ENCODE data around the gene EIF2AK2.

EIF2AK2 gene

GRCh38 chr2:37098416-37099118 lies 58.2 kb downstream of the EIF2AK2 start:
- DNase-seq: no peak

GRCh38 chr2:37096568-37096967 lies 60.2 kb downstream of the EIF2AK2 start:
- no peak for DNase-seq

DNA sequence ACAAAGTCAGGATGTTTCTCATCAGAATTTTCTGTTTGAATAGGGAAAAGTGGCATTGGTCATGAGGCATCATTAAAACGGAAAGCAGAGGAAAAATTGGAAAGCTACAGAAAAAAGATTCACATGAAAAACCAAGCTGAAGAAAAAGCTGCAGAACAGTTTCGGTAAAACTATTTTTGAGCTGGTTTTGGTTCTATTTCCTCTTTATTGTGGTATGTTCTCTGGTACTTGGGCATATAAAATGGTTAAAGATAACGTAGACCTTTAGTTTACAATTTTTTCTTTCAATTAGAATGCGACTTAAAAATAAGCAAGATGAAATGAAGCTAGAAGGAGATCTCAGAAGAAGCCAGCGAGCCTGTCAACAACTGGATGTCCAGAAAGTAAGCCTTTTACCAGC lies 64.9 kb downstream of the EIF2AK2 start:
- DNase-seq: no peak

DNA sequence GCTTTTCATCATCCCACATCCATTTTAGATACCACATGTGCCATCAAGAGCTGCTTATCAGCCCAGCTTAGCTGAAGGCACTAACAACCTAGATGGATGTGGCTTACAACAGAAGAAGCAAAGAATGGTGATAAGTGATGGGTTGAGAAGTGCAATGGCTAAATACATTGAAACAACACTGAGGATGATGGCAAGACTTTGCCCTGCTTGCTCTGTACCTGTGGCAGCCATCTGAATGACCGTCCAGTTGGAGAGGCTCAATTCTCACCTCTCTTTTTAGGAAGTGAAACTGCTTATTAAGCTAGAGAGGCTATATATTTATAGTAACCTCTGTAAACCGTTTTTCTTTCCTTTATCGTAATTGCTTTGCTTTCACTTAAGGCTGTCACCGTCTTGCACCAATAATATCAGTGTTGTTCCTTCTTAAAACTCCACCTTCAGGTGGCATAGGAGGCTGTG lies 66.7 kb downstream of the EIF2AK2 start:
- DNase-seq: no peak

- no peak for DNase-seq
These were observed 71.0 kb downstream of the EIF2AK2 start for GRCh38 chr2:37085731-37086147.

DNA sequence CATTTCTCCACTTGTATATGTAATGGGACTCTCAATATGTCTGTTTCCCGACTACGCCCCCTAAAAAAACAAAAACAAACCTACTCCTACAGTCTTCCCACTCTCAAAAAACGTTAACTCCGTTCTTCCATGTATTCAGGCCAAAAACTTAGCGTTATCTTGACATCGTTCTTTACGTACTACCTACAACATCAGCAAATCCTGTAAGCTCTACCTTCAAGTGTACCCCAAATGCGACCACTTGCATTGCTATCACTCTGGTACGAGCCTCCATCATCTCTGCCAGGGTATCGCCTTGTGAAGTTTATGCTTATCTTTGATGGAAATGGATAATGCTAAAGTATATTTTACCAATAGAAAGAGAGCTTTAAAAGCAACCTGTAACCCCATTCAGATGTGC lies 72.0 kb downstream of the EIF2AK2 start:
- DNase-seq: no peak

DNA sequence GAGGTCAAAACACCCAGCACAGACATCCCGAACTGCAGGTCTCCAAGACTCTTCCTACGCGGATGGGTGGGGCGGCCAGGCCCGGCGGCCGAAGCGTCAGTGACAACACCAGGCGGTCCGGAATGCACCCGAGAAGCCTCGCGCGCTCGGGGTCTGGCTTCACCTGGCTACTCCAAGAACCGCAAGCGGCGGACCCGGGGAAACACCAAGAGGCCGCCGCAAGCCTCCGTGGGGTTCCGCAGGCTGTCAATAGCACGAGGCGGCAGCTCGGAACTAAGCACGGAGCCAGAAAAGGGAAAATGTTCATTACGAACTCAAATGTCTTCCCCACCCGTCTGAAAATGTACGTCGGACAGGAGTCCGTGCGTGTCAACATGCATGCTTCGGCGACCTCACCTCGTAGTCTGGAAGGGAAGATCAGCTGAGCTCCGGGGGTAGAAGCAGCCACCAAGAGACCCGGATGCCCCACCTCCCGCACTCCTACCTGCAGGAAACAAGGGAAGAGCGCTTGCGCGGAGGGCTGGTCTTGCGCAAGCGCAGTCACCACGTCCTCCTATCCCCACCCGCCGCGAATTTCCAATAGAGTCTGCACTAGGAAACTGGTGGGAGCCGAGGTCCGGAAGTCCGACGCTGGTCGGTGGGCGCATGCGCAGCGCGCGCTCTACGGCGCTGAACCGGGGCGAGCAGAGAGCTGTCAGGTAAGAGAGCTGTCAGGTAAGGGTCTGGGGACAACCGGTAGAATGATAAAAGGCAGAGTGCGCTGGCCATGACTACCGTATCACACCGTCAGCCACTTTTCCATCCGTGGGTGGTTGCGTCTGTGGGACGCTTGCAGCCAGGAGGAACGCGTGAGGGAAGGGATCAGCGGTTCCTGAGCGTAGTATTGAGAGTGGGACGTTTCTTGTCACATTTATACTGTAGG lies 72.6 kb downstream of the EIF2AK2 start, which contains the start of the genes GPATCH11 and HEATR5B:
Gene GPATCH11, plus strand, starts transcription at position 646 of the 922 bp plus-strand sequence. CDS start 3,864 bp downstream, outside the sequence.
Gene HEATR5B, minus strand, starts transcription at position 500 of the 922 bp plus-strand sequence. CDS start 958 bp downstream, outside the sequence.
- peak; percentile 67 to 97 (median 94) for DNase-seq

DNA sequence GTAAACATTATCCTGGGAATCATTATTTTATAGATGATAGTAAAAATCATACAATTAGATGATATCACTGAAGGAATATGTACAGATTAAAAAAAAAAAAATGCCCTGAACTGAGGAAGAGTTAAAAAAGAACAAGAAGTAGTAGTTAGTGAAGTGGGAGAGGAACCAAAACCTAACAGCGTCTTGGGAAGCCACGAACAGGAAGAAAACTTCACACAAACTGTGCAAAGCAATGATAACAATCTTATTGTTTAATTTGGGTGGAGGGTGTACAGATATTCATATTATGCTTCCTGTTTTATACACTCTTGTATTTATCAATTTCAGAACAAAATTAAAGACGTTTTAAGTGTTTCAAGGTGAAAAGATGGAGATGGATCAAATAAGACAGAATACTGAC lies 76.1 kb downstream of the EIF2AK2 start:
- DNase-seq: no peak

DNA sequence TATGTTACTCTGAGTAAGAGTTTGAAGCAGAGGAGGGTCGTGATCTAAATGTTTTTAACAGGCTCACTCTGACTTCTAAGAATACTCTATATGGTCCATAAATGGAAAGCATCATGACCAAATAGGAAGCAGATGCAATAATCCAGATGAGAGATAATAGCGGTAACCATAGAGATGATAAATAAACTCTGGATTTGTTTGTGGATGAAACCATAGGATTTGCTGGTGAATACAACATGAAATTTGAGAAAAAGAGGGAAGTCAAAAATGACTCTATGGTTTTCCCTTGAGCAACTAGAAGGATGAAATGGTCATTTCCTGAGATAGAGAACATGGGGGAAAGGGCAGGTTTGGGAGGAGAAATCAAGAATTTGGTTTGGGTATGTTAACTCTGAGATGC lies 76.5 kb downstream of the EIF2AK2 start:
- no peak for DNase-seq

GRCh38 chr2:37070931-37071330 lies 85.8 kb downstream of the EIF2AK2 start:
- DNase-seq: no peak

- peak in 3 of 14 donors; percentile 1 to 14 (median 13) for DNase-seq
These were observed 88.1 kb downstream of the EIF2AK2 start for GRCh38 chr2:37068686-37069085.

- DNase-seq: no peak
These were observed 95.0 kb downstream of the EIF2AK2 start for GRCh38 chr2:37061776-37062175.

DNA sequence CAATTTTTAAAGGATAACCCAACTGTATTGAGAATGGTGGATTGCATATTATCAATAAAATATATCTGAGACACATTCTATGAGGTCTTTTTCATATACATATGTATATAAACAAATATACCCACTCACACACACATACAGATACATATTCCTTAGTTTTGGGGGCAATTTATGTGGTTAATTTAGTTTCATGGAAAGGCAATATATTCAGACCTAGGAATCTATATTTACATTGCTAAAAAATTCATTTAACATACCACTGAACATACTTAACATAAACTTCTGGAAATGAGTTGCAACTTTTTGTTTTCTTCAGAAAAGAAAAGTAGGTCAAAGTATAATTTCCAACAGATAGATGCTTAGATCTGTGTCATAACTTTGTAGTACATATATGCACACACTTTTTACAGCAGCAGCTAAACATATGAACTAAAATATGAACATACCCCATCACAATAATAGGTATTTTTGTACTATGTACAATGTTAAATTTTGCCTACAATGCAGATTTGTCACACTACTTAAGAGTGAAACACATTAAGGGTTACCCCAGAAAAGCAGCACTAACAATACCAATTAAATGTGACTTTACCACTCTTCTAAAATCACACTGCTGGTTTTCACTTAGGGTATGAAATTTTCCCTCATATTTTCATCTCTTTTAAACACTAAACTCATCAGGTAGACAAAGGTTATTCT lies 95.6 kb downstream of the EIF2AK2 start:
- no peak for DNase-seq

GRCh38 chr2:37060446-37060845 lies 96.3 kb downstream of the EIF2AK2 start:
- no peak for DNase-seq

- no peak for DNase-seq
These were observed 96.9 kb downstream of the EIF2AK2 start for GRCh38 chr2:37059841-37060240.

DNA sequence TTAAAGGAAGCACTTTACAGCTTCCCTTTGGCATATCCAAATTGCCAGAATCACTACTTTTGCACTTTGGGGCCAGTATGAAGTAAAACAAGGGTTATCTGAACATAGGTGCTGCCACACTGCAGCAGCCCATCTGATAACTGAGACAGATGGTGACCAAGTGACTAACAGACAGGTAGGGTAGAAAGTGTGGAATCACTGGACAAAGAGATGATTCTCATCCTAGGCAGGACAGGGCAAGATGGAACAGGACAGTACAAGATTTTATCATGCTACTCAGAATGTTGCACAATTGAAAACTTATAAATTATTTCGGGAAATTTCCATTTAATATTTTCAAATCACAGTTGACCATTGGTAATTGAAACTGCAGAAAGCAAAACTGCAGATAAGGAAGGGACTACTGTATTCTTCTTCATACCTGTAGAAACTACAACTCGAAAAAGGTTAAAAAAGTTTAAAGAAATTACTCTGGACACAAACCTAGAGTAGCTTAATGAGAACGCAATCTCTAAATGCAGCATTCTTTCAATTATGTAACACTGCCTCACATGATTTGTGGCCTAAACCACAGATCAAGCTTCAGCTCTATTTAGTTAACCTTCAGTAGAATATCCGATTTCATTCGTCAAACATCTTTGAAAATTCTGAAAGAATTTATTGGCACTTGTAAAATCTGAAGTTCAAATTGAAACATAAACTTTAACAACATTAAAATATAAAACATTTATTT lies 104.0 kb downstream of the EIF2AK2 start:
- DNase-seq: no peak
